GM04503 (cell line): ENCODE measurements around the gene KIF13A.
"Not testable (repeated sequence)": the region's sequence is repeated elsewhere in the genome, so short reads cannot be mapped to it uniquely, and the experiment has no call there.

Experiments
- DNase-seq: peaks from one replicate; pipeline ENCODE4 v3.0.0-alpha.2; 2012; ENCODE audit warnings: low read depth

The KIF13A gene

GRCh38 chr6:17845598-17845997, 141.8 kb downstream of the KIF13A start:
- no peak for DNase-seq

DNA sequence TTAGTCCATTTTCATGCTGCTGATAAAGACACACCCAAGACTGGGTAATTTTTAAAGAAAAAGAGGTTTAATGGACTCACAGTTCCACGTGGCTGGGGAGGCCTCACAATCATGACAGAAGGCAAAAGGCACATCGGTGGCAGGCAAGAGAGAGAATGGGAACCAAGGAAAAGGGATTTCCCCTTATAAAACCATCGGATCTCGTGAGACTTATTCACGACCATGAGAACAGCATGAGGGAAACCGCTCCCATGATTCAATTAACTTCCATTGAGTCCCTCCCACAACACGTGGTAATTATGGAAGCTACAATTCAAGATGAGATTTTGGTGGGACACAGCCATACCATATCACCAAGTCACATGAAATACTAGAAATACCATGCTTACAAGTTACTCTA, 142.5 kb downstream of the KIF13A start:
- DNase-seq = not testable (repeated sequence)

- DNase-seq = no peak
These were observed 144.3 kb downstream of the KIF13A start for GRCh38 chr6:17842934-17843821.

- no peak for DNase-seq
These were observed 145.2 kb downstream of the KIF13A start for GRCh38 chr6:17842014-17842776.

DNA sequence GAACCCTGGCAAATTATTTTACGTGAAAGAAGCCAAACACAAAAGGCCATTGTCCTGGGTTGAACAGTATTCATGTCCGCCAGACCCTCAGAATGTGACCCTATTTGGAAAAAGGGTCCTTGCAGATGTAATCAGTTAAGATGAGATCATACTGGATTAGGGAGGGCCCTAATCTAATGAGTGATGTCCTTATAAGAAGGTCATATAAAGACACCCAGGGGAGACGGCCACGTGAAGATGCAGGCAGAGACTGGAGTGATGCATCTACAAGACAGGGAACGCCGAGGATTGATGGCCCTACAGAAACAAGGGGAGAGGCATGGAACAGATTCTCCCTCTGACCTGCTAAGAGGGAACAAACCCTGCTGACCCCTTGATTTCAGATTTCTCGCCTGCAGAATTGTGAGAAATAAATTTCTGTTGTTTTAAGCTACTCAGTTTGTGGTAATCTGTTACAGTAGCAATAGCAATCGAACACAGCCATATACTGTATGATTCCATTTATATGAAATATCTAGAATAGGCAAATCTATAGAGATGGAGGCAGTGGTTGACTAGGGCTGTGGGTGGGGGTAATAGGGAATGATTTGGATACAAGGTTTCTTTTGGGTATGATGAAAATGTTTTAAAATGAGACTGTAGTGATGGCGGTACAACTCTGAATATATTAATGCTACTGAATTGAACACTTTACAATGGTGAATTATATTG, 147.8 kb downstream of the KIF13A start:
- no peak for DNase-seq

- no peak for DNase-seq
These were observed 151.1 kb downstream of the KIF13A start for GRCh38 chr6:17836293-17836692.

DNA sequence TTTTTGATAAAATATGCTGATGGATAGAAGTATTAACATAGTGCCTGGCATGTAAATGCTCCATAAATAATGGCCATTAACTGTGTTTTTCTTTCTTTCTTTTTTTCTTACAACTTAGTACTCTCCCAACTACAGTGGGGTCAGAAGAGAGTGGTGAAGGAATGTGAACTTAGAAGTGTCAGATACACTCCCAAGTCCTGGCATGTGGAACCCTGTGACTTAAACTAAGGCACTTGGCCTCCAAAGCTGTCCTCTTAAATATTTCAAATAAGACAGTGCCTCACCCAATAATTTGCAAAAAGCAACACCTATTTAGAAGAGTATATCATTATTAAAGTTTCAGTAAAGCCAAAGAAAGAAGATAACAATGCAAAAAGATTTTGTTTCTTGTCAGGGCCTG, 151.7 kb downstream of the KIF13A start:
- no peak for DNase-seq

DNA sequence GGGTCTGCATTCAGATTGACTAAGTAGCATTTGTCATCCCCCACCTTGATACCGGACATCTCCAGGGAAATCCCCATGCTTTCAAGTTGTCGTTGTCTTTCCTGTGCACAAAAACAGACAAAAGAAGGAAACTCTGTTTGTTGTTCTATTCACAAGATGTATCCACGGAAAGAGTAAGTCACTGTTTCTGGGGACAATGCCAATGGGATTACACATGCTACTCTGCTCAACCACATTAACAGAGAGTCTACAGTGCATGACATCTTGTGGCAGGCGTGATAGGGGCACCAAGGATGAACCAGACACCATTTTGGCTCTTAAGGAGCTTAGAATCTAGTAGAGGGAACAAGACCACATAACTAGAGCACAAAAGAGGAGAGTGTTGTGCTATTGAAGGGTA, 156.3 kb downstream of the KIF13A start:
- peak; percentile 94 for DNase-seq

DNA sequence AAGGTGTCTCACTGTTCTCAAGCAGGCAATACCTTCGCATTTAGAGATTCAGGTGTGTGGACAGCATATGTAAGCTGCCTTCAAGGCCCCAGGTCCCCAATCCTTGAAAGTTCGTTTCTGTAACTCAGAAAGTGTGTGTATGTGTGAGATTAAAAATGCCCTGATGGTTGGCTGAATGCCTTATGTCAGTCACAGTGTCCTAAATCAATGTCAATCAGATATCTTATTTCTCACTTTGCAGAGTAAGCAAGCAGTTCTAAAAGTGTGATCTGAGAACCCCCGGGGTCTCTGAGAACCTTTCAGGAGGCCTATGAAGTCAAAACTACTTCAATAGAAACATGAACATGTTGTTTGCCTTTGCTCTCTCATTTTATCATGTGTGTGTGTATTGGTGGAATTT, 157.5 kb downstream of the KIF13A start:
- DNase-seq = no peak

DNA sequence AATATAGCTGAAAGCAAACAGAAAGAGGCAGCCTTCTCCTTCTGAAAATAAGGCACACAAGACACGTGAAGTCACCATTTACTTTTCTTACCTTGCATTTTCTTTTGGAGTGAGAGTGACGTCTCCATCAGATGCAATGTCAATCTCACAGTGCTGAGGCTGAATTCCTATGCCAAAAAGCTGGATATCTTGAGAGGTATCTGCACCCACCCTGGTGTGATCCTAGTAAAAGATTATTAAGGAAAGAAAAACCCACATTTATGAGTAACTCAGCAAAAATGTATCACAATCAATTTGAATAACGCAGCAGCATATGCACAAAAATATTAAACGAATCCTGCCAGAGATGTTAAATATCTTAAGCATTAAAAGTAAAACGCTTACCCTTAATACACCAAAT, 159.3 kb downstream of the KIF13A start:
- DNase-seq = no peak

DNA sequence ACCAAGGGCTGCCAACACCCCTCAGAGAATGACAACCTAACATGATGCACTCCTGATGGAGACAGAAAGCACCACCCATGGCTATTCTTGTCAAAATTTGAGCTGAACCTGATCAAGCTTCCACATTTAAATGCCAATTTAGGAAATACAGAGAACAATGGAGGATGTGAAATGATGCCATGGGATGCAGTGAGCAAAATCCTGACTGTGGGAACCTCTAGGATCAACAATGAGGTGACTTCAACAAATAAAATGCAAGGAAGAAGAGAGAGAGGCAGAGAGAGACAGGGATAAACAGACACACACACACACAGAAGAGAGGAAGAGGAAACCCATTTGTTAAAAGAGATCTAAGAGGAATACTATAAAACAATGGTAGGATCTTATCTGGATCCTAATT, 161.1 kb downstream of the KIF13A start:
- DNase-seq = no peak

DNA sequence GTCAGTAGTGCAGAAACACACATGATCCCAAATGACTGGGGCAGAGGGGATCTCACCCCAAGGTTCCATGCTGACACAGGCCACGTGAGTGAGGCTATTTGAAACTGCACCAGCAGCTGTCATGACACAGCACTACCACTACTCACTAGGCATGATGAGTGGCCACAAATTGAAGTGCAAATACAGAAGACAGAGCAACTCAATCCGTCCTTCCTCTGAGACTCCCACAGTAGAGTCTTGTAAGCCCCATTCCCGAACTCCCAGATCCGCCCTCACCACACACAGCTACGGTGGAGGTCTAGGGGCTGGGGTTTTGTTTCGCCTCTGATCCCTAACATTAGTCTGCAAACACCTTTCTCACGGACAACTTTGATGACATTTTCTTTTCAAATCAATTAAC, 167.4 kb downstream of the KIF13A start:
- DNase-seq = no peak

DNA sequence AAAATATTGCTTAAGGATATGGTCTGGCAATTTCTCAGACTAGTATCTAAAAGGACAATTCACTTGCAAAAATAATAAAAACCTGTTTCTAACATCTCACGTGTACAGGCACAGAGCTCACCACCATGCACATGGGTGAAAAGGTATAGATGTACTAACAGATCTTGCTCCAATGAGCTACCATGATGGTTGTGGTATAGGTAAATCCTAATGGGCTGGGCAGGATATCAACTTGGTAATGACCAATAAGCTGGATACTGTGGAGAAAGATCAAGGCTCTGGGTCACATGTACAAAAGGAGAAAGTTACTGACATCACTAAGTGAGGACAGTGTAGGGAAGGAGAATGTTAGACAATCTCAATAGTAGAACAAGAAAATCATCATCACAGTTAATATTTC, 169.7 kb downstream of the KIF13A start:
- no peak for DNase-seq

DNA sequence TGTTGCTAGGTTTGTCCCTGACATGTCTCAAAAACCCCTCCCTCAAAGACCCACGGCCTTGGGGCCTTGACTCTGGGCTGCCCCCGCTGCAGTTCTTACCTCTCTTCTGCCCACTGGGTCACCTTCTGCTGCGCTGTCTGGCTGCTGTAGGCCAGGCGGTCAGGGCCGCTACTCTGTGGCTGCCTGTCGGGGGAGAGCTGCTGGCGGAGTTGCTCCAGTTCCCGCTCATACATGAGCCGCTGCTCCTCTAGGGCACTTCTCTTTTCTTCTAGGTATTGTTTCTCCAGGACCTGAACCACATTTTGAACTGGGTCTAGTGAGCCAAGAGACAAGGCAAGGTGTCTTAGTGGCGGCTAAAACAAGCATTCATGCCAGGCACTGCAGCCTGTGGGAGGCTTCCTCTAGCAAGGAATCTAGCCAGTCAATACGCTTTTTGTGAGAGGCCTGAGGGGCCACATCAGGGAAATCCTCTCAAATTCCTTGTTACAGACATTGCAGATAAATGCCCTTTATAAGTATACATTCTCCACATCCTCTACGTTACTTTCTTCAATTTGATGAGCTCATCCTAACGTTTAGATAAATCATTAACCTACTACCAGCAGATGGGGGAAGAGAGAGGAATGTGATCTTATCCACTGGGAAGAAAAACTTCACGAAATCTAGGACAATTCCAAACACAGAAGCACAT, 170.4 kb downstream of the KIF13A start:
- no peak for DNase-seq

DNA sequence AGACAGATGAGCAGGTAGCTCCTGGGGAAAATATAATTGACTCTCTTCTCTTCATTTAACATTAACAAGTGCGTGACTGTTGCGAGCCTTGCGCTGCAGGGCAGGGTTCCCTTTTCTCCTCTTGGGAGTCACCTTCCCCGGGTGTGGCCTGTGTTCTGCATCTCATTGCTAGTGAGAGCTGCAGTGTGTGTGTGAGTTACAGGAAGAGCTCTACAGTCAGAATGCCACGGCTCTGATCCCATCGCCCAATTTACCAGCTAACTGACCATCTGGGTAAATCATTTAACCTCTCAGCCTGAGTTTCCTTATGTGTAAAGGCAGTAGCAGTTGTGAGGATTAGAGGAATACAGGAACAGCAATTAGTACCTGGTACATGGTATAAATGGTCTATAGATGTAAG, 173.9 kb downstream of the KIF13A start:
- no peak for DNase-seq

DNA sequence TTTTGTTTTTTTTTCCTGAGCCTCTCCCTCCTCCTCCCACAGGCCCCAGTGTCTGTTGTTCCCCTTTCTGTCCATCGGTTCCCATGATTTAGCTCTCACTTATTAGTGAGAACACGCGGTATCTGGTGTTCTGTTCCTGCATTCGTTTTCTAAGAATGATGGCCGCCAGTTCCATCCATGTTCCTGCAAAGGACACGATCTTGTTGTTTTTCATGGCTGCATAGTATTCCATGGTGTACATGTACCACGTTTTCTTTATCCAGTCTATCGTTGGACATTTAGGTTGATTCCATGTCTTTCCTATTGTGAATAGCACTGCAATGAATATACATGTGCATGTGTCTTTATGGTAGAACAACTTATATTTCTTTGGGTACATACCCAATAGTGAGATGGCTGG, 175.1 kb downstream of the KIF13A start:
- no peak for DNase-seq

- no peak for DNase-seq
These were observed 178.8 kb downstream of the KIF13A start for GRCh38 chr6:17808609-17809008.

- not testable (repeated sequence) for DNase-seq
These were observed 180.0 kb downstream of the KIF13A start for GRCh38 chr6:17807431-17807830.

DNA sequence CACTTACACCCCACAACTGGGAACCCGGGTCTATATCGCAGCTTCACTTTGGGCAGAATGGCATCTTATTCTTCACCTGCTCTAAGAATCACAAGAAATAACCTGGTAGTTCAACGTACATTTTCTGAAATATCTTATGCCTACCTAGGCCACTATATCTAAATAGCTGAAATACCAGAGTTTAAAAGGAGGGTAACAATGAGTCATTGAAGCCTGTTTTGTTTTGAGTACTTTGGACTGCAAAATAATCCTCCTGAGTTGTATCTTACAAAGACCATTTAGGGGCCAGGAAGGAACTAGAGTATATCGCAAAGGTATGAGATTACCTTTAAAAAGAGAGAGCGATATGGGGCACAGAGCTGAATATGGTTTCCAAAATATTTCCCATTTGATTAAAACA, 184.0 kb downstream of the KIF13A start:
- DNase-seq = no peak

DNA sequence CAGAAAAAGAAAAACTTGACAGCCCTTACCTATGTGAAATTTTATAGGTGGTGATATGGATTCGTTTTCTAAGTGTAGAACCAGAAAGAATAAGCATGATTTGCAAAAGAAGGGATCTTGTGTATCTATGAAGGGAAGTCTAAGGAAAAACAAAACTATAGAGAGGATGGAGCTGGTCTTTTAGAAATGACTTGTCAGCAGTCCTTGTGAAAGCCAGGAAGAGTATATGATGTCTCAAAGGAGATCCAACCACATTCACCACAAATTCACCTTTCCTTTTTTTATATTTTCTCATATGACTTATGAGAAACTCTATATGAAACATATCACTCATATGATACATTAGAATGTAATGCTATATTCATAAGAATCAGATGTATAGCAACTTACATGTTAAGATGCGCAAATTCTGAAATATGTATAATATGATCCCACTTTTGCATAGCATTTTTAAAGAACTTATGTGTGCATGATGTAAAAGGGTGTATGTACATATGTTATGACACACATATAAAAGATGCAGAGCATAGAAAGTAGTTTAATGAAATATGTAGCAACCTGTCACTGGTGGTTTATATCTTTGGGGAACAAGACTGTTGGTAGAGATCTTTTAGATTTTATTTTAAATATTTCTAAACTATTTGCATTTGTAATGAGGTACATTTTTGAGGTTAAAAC, 188.8 kb downstream of the KIF13A start:
- DNase-seq = no peak

DNA sequence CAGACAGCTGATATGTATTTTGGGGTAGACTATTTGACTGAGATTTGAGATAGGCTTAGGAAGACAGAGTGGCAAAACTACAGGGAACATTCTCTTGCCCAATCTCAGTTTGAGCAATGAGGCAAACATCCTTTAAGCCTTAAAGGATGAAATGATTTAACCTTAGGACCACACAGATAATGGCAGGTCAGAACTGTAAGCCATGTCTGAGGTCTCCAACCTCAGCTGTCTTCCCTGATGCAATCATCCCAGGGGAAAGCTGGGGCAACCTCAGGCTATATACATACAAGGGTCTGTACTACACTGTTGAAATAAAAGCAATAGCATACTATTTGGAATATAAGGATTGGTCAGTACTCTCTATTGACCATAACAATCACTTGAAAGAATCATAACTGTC, 196.9 kb downstream of the KIF13A start:
- no peak for DNase-seq
